GM23338 (cell line): ENCODE data around the gene ABAT. TPM values are rescaled to one million over a fixed set of nuclear protein-coding genes. Genes with fewer than 3 reads are reported as not detected.

Experiments
- ATAC-seq: fragments of 200-7000 bp; cut with Tn5 transposase; 3 replicates; pipeline ENCODE4 v1.9.1; 2020
- DNase-seq: peaks from one replicate; pipeline ENCODE4 v3.0.0-alpha.2; 2015; ENCODE audit warnings: low spot score
- H2AFZ ChIP-seq: fragments of 200-600 bp; sonication (generic); 2 replicates; pipeline ENCODE4 v1.8.0; 2016; ENCODE audit warnings: antibody characterized with exemption, mild to moderate bottlenecking, moderate library complexity
- H3F3A ChIP-seq: fragments of 200-600 bp; sonication (generic); replicated peaks from 2 replicates; pipeline ENCODE4 v1.8.0; 2017; ENCODE audit warnings: antibody characterized with exemption, mixed run types, low read depth
- H3K27ac ChIP-seq: fragments of 200-600 bp; sonication (generic); 2 replicates; pipeline ENCODE4 v1.6.1; 2016; ENCODE audit warnings: low read depth
- H3K27me3 ChIP-seq: fragments of 200-600 bp; sonication (generic); 2 replicates; pipeline ENCODE4 v1.8.0; 2016; ENCODE audit warnings: mild to moderate bottlenecking, mixed run types, moderate library complexity; ENCODE audit not compliant: insufficient read depth
- H3K36me3 ChIP-seq: fragments of 200-600 bp; sonication (generic); 2 replicates; pipeline ENCODE4 v1.8.0; 2016; ENCODE audit warnings: mild to moderate bottlenecking; ENCODE audit not compliant: insufficient read depth
- H3K4me1 ChIP-seq: fragments of 200-600 bp; sonication (generic); 2 replicates; pipeline ENCODE4 v1.8.0; 2016; ENCODE audit warnings: mild to moderate bottlenecking, moderate library complexity; ENCODE audit not compliant: insufficient read depth
- H3K4me2 ChIP-seq: fragments of 200-600 bp; sonication (generic); 2 replicates; pipeline ENCODE4 v1.7.1; 2017; ENCODE audit warnings: mixed run types
- H3K4me3 ChIP-seq: fragments of 200-600 bp; sonication (generic); 2 replicates; pipeline ENCODE4 v1.6.1; 2016; ENCODE audit warnings: mixed run types
- H3K79me2 ChIP-seq: fragments of 200-600 bp; sonication (generic); replicated peaks from 2 replicates; pipeline ENCODE4 v1.8.0; 2017; ENCODE audit warnings: mild to moderate bottlenecking; ENCODE audit not compliant: insufficient read depth
- H3K9me2 ChIP-seq: fragments of 200-600 bp; sonication (generic); 2 replicates; pipeline ENCODE4 v1.8.0; 2017; ENCODE audit not compliant: insufficient read depth
- H4K20me1 ChIP-seq: fragments of 200-600 bp; sonication (generic); replicated peaks from 2 replicates; pipeline ENCODE4 v1.8.0; 2017; ENCODE audit warnings: mild to moderate bottlenecking; ENCODE audit not compliant: insufficient read depth
- H3K27ac Mint-ChIP-seq: 2 replicates; pipeline ENCODE4 v1.8.0; 2020; ENCODE audit warnings: inconsistent platforms, mild to moderate bottlenecking, moderate library complexity, mixed read lengths
- H3K27me3 Mint-ChIP-seq: 3 replicates; pipeline ENCODE4 v1.8.0; 2022; ENCODE audit warnings: low read depth, mild to moderate bottlenecking, moderate library complexity, mixed read lengths, inconsistent platforms; ENCODE audit not compliant: insufficient read depth, poor library complexity
- H3K36me3 Mint-ChIP-seq: 3 replicates; pipeline ENCODE4 v1.8.0; 2021; ENCODE audit warnings: low read depth, mild to moderate bottlenecking, inconsistent platforms, moderate library complexity, mixed read lengths
- H3K4me1 Mint-ChIP-seq: 3 replicates; pipeline ENCODE4 v1.8.0; 2020; ENCODE audit warnings: mild to moderate bottlenecking, inconsistent platforms, mixed read lengths
- H3K4me3 Mint-ChIP-seq: 3 replicates; pipeline ENCODE4 v1.8.0; 2021; ENCODE audit warnings: moderate library complexity, mild to moderate bottlenecking, inconsistent platforms, mixed read lengths
- H3K9me3 Mint-ChIP-seq: 3 replicates; pipeline ENCODE4 v1.8.0; 2020; ENCODE audit warnings: moderate library complexity, mild to moderate bottlenecking, inconsistent platforms, mixed read lengths
- ETS1 ChIP-seq: IDR thresholded peaks from 2 replicates; pipeline ENCODE4 v1.6.1; 2016; ENCODE audit warnings: antibody characterized with exemption
- EZH2phosphoT487 ChIP-seq: fragments of 200-600 bp; sonication (generic); IDR thresholded peaks from one replicate; pipeline ENCODE4 v1.8.1; 2018; ENCODE audit warnings: antibody characterized with exemption; ENCODE audit not compliant: unreplicated experiment
- JUNB ChIP-seq: IDR thresholded peaks from one replicate; pipeline ENCODE4 v1.6.1; 2016; ENCODE audit warnings: antibody characterized with exemption; ENCODE audit not compliant: unreplicated experiment
- NANOG ChIP-seq: IDR thresholded peaks from 2 replicates; pipeline ENCODE4 v1.6.1; 2016; ENCODE audit warnings: antibody characterized with exemption, borderline replicate concordance
- POLR2AphosphoS5 ChIP-seq: IDR thresholded peaks from 2 replicates; pipeline ENCODE4 v1.6.1; 2016; ENCODE audit warnings: antibody characterized with exemption, low read depth
- ZNF114 ChIP-seq: fragments of 250-450 bp; sonication (Bioruptor Pico); IDR thresholded peaks from 2 replicates; pipeline ENCODE4 v1.5.0; 2020; ENCODE audit warnings: mild to moderate bottlenecking, moderate library complexity
- ZNF331 ChIP-seq: fragments of 250-450 bp; sonication (Bioruptor Pico); IDR thresholded peaks from 2 replicates; pipeline ENCODE4 v1.5.0; 2020; ENCODE audit warnings: low read depth, mild to moderate bottlenecking, moderate library complexity
- polyA plus RNA-seq: library from polyadenylated mRNA; unstranded; fragments of >200 nt; fragmentation: Nextera tagmentation; extraction: Ambion mirVana; gene quantifications from 2 replicates; pipeline ENCODE4 v1.2.1, GENCODE V29; 2016
- total RNA-seq: library from RNA; depleted of rRNA; stranded (reverse); fragments of >200 nt; shearing (Covaris generic); gene quantifications from 2 replicates; pipeline ENCODE4 v1.2.3, GENCODE V29; 2014
- TF ChIP-seq, protein P1 (sequence below): fragments of 250-450 bp; sonication (Bioruptor Pico); IDR thresholded peaks from 2 replicates; pipeline ENCODE4 v1.5.0; 2020; ENCODE audit warnings: mild to moderate bottlenecking, moderate library complexity

The ABAT gene
- total and polyA plus RNA-seq, 2 experiments from 2014 or later: 4.4 to 8.8 TPM

DNA sequence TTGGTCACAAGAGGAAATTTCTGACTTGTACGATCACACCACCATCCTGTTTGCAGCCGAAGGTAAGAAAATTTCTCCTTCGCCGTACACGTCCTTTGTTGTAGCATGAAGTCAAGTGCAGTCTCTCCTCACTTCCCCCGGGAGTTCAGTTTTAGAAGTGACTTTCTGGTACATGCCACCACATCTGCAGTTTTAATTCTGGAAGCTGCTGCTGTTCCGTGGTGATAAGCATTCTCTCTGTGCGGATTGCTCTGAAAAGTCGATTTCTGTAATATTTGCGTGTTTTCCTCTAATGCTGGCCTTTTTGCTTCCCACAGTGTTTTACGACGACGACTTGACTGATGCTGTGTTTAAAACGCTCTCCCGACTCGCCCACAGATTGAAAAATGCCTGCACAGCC is 32.3 kb upstream of the ABAT start (continued):
- TF ChIP-seq, protein P1, sequence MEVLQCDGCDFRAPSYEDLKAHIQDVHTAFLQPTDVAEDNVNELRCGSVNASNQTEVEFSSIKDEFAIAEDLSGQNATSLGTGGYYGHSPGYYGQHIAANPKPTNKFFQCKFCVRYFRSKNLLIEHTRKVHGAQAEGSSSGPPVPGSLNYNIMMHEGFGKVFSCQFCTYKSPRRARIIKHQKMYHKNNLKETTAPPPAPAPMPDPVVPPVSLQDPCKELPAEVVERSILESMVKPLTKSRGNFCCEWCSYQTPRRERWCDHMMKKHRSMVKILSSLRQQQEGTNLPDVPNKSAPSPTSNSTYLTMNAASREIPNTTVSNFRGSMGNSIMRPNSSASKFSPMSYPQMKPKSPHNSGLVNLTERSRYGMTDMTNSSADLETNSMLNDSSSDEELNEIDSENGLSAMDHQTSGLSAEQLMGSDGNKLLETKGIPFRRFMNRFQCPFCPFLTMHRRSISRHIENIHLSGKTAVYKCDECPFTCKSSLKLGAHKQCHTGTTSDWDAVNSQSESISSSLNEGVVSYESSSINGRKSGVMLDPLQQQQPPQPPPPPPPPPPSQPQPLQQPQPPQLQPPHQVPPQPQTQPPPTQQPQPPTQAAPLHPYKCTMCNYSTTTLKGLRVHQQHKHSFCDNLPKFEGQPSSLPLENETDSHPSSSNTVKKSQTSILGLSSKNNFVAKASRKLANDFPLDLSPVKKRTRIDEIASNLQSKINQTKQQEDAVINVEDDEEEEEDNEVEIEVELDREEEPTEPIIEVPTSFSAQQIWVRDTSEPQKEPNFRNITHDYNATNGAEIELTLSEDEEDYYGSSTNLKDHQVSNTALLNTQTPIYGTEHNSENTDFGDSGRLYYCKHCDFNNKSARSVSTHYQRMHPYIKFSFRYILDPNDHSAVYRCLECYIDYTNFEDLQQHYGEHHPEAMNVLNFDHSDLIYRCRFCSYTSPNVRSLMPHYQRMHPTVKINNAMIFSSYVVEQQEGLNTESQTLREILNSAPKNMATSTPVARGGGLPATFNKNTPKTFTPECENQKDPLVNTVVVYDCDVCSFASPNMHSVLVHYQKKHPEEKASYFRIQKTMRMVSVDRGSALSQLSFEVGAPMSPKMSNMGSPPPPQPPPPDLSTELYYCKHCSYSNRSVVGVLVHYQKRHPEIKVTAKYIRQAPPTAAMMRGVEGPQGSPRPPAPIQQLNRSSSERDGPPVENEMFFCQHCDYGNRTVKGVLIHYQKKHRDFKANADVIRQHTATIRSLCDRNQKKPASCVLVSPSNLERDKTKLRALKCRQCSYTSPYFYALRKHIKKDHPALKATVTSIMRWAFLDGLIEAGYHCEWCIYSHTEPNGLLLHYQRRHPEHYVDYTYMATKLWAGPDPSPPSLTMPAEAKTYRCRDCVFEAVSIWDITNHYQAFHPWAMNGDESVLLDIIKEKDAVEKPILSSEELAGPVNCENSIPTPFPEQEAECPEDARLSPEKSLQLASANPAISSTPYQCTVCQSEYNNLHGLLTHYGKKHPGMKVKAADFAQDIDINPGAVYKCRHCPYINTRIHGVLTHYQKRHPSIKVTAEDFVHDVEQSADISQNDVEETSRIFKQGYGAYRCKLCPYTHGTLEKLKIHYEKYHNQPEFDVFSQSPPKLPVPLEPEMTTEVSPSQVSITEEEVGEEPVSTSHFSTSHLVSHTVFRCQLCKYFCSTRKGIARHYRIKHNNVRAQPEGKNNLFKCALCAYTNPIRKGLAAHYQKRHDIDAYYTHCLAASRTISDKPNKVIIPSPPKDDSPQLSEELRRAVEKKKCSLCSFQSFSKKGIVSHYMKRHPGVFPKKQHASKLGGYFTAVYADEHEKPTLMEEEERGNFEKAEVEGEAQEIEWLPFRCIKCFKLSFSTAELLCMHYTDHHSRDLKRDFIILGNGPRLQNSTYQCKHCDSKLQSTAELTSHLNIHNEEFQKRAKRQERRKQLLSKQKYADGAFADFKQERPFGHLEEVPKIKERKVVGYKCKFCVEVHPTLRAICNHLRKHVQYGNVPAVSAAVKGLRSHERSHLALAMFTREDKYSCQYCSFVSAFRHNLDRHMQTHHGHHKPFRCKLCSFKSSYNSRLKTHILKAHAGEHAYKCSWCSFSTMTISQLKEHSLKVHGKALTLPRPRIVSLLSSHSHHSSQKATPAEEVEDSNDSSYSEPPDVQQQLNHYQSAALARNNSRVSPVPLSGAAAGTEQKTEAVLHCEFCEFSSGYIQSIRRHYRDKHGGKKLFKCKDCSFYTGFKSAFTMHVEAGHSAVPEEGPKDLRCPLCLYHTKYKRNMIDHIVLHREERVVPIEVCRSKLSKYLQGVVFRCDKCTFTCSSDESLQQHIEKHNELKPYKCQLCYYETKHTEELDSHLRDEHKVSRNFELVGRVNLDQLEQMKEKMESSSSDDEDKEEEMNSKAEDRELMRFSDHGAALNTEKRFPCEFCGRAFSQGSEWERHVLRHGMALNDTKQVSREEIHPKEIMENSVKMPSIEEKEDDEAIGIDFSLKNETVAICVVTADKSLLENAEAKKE: no peak
- TF ChIP-seq ZNF114 (CRISPR knock-in tag) (no peak), ZNF331 (no peak), JUNB (no peak), NANOG (no peak), ETS1 (no peak), EZH2phosphoT487 (no peak), POLR2AphosphoS5 (no peak)

DNA sequence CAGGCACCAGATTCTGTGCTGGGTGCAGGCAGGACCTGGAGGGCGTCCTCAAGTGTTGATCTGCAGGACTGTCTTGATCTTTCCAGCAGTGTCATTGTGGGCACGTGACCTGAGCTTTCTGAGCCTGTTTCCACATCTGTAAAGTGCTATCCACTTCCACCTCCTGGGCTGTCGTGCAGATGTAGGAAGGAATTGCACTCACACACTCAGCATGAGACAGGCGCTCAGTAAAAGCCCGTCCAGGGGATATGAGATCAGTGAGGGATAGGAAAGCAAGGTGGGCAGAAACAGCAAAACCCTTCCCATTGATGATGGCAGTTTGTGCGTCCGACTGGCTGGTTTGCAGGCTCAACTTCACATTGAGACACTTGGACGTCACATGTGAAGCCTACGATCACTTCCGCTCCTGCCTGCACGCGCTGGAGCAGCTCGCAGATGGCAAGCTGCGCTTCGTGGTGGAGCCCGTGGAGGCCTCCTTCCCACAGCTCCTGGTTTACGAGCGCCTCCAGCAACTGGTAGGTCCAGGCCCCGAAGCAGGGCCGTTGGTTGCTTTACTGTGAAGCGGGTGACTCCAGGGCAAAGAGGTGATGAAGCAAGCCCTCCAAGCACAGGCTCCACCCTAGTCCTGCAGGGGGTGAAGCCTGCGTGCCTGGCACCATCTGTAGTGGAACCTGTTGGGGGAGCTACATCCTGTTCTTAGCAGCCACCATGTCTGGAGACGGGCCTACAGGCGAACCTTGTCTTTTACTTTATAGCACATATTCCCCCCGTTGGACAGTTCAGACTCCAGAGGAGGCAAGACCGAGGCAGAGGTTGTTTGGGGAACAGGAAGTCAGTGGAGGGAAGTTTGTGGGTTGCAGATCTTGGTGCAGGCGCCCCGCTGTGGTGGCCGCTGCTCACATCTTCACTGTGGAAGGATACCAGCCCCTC is 29.9 kb upstream of the ABAT start:
- H4K20me1 ChIP-seq: peaks cover 4% of the 10 kb centered on the region; the same call in 1 of the 2 replicates
- Mint-ChIP-seq H3K9me3 (no peaks in the 10 kb centered on the region), H3K4me3 (no peak overlapping the region), H3K4me1 (no peaks in the 10 kb centered on the region), H3K27ac (no peak overlapping the region), H3K27me3 (peaks cover 5% of the 10 kb centered on the region), H3K36me3 (peaks cover 89% of the 10 kb centered on the region)
- ATAC-seq (peak; percentile 56), DNase-seq (no peak)
- H2AFZ ChIP-seq: no peak overlapping the region
- H3K36me3 ChIP-seq: peaks cover 40% of the 10 kb centered on the region
- H3K27me3 ChIP-seq: no peaks in the 10 kb centered on the region
- no peaks in the 10 kb centered on the region; the same call in 1 of the 2 replicates for H3K79me2 ChIP-seq
- H3K27ac ChIP-seq: no peak overlapping the region
- H3K4me2 ChIP-seq: no peak overlapping the region
- H3K4me1 ChIP-seq: no peaks in the 10 kb centered on the region
- H3K9me2 ChIP-seq: no peaks in the 10 kb centered on the region
- H3F3A ChIP-seq: no peaks in the 10 kb centered on the region
- H3K4me3 ChIP-seq: no peak overlapping the region
- no peak for TF ChIP-seq ZNF114 (CRISPR knock-in tag)
- TF ChIP-seq, protein P1: no peak
